ENCODE measurements around the gene CD79B.

Gene CD79B

DNA sequence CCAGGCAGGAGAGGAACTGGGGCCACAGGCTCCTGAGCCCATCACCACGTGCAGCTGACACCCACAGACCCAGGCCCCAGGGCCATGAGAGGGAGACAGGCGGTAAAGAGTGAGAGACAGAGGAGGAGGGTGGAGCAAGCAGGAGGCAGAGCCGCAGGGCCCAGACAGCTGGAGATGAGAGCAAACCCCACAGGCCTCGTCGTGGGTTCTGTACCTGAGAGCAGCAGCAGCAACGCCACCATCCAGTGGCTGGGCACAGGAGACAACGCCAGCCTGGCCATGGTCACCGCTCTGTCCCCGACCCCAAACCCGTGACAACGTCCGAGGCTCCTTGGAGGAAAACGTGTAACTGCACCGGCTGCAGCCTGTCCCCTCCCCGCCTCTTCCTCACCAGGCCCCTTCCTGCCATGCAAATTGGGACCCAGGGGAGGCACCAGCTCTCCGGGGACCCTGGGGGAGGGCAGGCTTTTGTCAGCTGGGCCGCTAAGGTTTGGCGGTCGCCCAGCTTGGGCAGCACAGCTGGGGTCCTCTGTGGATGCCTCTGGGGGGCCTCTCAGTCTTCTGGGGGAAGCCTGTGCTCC is at the start of gene CD79B:
Gene CD79B, minus strand, starts transcription at position 351 of the 581 bp plus-strand sequence. Its CDS starts 70 bp downstream, at position 281.
- no peak for DNase-seq (ENCODE audit: low spot score)

DNA sequence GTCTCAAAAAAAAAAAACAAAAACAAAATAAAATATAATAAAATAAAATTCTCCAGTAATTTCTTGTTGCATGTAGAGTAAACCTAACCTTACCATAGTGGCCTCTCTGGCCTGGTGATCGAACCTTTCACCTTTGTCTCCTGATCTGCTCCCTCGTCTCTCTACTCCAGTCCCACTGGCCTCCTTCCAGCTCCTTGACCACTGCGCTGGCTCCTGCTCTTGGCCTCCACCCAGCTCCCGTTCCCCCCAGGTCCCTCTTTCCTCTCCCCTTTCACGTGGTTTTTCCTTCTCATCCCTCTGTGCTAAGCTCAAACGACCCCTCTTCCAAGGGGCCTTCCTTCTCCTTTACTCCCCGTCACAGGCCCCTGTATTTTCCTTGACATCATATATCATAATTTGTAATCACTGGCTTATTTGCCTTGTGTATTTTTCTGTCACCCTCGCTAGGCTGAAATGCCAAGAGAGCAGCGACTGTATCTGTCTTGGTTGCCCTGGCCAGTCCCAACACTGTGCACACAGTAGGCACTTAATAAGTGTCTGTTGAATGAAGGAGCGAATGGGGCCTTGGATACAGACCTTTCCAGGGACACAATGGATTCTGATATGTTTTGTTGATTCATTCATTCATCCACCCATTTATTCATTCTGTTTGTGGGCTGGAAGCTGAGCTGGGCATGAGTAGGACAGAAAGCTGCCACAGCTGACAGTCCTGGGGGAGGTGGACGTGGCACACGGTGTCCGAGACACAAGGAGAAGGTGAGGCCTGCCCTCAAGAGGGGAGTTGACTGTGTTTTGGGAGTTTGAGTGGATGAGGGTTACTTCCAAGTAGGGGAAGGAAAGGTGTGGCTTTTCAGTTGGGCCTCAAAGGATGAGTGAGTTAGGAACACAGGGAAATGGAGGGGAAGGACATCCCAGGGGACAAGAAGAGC is 46.4 kb upstream of the CD79B start:
- no peak for DNase-seq (ENCODE audit: low spot score)

DNA sequence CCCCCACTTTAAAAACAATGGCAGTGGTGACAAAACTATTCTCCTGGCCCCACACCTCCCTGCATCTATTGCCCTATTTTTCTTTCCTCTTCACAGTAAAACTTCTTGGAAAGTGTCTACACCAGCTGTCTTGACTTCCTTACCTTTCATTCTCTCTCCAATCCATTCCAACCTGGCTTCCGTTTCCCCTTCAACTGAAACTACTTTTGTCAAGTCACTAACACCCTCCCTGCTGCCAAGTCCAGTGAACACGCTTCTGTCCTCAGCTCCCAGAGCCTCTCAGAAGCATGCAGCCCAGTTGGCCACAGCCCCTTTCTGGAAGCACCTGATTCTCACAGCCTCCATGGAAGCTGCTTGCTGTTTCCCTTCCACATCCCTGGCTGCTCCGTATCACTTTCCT is 44.6 kb upstream of the CD79B start:
- peak; percentile 33 for DNase-seq (ENCODE audit: low spot score)

DNA sequence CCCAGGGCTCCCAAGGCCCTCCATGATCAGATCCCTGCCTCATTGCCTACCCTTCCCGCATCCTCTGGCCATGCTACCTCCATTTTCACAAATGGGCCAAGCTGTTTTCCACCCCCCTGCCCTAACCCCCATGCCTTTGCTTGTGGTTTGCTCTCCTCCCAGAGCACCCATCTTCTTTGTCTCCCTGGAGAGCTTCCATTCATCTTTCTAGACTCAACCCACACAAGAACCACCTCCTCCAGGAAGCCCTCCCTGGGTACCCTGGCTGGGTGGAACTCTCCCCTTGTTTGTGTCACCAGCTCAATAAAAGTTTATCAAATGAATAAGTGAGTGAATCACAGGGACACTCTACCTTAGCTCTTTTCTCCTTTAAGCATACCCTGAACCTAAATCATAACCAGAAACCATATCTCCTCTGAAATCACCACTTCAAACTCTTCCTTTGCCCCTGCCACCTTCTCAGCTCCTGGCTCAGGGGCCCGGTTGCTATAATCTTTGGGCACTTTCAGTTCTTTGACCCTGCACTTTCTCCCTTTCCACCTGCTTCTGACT is 43.5 kb upstream of the CD79B start:
- no peak for DNase-seq (ENCODE audit: low spot score)

DNA sequence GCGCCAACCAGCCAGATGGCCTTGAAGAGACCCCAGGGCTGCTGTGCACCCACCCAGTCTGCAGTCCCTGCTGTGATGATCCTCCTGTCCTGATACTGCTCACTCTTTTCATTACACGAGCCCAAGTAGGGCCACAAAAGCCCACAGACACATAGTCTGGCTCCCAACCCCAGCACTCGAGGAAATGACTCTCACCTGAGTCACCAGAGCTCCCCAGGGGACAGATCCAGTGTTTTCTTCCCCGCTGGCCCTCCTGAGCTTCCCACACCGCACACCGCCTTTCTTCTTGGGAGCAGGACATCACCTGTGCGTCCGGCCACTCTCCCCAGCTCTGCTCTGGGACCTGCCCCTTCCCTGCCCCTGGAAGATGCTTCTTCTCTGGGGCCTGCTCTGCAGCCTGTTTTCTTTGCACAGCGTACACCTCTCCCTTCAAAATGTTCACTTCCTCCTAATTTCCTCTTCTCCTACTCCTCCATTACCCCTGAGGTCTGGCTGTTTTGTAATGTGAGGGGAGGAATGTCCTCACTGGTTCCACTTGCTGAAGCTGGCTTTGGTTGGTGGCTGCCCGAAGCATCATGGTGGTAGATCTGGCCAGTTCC is 42.6 kb upstream of the CD79B start:
- no peak for DNase-seq (ENCODE audit: low spot score)

DNA sequence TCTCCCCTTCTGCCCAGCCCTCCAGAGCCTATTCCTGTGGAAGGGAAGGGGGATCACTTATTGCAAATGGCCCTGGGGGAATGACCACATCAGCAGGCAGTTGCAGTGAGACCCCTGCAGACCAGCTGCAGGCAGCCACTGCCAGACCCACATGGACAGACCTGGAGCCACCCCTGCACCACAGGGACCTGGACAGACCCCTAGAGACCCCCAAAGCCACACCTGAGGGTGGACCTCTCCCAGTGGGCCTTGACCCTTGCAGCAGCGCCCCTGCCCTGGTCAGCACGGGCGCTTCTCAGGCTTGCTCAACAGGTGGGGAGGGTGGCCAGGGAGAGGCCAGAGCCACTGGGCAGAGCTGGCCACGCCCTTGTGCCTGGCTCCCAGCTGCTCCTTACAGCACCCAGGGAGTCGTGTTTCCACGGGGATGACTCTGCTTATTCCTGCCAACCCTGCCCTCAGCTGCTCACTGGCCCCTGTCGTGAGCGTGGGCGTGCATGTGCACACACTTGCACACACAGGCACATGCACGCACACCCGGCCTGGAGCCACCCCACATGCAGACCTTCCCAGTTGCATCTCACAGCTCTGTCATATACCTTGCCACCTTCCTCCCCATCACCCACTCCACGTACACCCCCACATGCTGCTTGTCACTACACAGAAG is 41.9 kb upstream of the CD79B start:
- DNase-seq (ENCODE audit: low spot score): no peak

DNA sequence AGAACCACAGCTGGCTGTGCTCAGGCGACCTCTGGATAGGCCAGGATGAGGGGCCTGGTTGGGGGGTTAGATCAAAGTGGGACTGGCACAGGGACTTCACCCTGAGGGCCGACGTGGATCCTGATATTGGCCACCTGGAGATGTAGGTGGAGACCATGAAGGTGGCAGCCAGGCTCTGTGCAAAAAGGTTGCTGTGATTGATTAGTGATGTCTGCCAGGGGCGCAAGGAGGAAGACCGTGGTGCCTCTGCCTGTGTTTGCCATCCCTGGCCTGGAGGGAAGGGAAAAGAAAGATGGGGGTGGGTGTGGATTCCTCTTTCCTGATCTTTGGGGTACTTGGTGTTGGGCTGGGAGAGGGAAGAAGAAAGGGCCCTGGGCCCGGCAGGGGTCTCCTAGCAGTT is 41.1 kb upstream of the CD79B start:
- no peak for DNase-seq (ENCODE audit: low spot score)

DNA sequence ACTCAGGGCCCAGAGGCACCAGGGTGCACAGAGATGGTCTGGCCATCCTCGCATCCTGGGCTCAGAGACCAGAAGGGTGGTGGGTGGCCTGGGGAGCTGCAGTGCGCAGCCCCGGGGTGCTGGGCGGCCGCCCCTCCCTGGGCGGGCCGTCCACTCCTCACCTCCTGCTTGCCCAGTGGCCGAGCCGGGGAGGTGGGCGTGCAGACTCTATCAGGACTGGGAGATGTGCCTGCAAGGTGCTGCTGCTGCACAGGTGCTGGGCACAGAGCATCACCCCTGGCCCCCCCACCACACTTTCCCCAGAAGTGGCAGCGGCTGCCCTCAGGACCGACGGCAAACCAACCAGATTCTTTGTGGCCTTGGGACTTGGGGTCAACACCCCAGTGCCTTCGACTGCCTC is 40.7 kb upstream of the CD79B start, which contains the start of gene SCN4A:
Gene SCN4A, minus strand, starts transcription at position 123 of the 400 bp plus-strand sequence. Its CDS starts 77 bp downstream, at position 46.
- DNase-seq (ENCODE audit: low spot score): no peak

DNA sequence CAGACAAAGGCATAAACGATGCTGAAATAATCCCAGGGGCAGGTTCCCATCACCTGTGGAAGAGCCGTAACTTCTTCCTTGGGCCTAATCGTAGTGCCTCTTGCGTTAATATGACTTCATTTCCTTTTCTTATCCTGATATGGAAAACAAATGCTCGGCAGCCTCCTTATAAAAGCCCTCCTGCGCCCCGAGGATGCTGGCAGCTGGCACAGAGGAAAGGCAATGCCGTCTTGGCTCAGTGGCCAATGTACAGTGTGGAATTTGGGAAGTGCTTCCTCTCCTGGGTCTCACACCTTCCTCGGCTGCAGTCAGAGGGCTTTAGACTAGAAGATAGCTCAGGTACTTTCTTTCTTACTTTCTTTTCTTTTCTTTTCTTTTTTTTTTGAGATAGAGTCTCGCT is 37.1 kb upstream of the CD79B start:
- no peak for DNase-seq (ENCODE audit: low spot score)

DNA sequence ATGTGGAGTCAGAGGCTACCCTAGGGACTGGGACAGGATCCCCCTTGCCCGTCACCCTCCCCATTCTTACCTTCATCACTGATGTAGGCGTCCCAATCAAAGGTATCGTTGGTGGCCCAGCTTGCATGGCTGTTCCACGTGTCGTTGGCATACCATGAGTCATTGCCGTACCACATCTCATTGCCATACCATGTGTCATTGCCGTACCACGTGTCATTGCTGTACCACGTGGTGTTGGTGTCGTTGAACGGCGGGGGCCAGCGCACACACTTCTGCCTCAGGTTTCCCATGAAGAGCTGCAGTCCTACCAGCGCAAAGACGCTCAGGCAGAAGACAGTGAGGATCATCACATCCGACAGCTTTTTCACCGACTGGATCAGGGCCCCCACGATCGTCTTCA is 35.8 kb upstream of the CD79B start:
- no peak for DNase-seq (ENCODE audit: low spot score)

DNA sequence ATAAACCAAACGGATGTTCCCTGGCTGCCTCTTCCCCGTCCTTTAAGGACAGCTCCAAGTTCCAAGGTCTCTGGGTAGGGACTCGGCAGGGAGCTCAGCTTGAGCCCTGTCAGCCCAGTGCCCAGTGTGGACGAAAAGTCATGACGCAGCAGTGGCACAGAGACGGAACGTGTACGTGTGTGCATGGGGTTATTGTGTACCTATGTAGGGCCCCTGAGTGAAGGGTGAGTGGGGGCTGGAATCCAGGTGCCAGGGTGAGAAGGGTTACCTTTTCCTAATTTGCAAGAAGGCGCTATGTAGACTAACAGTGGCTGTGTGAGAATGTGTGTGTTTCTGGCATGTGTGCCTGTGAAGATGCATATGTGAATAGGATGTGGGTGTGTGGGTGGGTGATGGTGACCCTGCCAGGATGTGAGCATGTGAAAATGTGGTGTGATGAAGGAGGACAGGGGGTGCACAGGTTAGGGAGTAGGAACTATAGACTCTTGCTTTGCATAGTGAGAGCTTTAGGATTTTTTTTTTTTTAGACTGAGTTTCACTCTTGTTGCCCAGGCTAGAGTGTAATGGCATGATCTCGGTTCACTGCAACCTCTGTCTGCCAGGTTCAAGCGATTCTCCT is 34.6 kb upstream of the CD79B start:
- DNase-seq (ENCODE audit: low spot score): no peak

DNA sequence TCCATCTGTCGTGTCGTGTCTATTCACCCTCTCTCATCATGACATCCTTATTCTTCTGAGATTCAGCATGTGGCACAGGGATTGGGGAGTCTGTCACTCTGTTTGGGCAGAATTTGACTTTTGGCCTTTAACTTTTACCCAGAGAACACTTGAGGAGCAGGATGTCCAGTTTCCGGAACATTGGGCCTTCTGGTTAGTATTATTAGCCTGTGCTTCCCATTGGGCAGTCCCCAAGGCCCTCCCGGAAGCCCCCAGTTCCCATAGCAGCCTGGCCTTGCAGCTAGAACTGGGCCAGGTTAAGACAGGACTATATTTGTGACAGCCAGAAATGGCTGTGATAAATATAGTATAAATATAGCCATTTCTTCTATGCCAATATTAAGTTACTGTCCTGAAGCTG is 31.0 kb upstream of the CD79B start:
- DNase-seq (ENCODE audit: low spot score): no peak

DNA sequence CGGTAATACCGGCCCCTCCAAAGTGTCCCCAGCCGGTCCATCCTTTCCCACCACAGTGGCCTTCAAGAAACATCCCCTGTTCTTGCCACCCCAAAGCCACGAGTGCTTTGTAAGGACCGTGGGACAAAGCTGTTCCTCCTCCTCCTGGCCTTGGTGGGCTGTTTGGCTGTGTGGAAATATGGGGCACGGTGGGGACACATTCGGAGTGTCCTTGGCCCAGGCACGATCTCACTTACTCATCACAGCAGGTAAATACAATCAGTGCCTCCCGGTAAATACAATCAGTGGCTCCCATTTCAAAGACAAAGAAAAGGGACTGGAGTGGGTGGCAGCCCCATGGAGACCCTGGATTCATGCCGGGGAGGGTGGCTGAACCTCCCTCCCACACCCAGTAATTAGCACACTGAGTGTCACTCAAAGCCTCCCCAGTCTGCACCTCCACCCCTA is 30.2 kb upstream of the CD79B start:
- no peak for DNase-seq (ENCODE audit: low spot score)

DNA sequence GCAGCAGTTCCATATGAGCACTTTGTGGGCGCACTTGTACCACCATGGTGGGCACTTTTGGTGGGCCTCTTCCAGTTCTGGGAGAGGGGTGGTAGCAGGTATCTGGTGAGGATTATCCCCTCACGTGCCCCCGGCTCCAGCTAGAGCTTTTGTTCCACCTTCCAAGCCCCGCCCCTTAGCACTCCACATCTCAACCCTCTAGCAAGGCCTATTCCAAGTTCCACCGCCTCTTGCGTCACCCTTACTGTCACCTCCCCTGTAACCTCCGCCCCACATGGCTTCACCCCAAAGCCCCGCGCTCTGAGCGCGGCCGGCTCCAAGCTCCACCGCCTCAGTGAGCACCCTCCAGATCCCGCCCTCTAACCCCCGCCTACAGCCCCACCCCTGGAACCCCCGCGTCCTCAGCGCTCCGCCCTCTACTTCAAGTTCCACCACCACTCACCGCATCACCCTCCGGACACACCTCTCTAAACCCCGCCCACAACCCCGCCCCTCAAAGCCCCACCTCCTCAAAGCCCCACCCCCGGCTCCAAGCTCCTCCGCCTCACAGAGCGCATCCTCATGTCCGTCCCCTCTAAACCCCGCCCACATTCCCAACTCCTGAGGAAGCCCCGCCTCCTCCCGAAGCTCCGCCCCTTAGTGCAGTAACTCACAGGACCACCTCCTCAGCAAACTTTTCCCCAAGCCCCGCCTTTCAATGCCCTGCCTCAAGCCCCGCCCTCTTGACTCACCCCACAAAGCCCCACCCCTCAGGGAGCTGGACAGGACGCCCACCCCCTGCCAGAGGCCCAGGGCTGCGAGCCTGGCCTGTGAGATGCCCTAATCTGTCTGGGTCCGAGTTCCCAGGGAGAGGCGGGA is 29.5 kb upstream of the CD79B start:
- DNase-seq (ENCODE audit: low spot score): peak; percentile 70

DNA sequence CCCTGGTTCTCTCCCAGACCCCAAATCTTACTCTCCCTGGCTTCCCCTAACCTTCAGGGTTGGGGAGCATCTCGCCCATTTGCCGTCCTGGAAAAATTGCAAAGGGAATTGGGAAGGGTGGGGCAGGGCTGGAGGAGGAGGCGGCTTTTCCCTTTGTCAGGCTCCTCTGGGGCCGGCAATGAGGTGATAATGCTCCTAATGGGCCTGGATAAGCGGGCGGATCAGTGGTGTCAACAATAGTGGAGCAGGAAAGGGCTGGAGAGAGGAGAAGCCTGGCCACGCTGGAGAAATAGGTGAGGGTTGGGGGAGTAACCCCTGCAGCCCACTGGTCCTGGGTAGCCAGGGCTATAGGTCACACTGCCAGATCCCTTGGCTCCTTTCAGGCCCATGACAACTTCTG is 28.3 kb upstream of the CD79B start:
- no peak for DNase-seq (ENCODE audit: low spot score)

DNA sequence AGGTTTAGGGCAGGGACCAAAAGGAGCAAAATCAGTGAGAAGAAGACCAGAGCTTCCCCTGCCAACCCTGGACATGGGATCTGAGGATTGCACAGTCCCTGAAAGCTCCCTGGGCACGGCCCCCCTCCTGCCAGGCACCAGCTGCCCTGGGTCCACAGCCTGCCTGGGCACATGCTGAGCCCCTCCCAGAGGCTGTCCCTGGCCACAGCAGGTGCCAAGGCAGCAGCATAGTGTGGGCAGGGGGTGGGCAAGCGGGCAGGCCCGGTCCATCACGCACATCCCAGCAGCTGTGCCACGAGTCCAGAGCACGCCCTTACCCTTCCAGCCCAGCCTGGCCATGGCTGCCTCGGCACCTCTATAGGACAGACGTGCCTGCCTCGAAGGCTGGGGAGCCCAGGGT is 27.9 kb upstream of the CD79B start:
- DNase-seq (ENCODE audit: low spot score): no peak

DNA sequence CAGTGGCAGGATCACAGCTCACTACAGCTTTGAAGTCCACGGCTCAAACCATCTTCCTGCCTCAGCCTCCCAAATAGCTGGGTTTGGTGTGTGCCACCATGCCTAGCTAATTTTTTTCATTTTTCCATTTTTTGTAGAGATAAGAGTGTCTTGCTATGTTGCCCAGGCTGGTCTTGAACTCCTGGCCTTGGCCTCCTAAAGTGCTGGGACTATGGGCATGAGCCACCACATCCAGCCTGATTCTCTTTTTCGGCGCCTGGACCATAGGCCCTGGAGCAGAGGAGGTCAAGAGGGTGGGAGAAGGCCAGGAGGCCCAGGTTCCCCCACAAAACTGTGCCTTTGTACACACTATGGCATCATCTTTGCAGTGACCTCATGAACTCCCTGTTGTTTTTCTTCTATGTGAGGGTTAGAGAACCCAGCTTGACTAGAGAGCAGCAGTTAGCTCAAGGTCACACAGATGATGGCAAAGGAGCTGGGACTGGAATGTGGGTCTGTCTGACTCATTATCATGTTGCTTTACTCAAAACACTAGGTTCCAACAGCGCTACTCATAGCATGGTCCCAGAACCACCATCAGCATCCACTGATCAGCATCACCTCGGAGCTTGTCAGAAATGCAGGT is 24.3 kb upstream of the CD79B start:
- no peak for DNase-seq (ENCODE audit: low spot score)

DNA sequence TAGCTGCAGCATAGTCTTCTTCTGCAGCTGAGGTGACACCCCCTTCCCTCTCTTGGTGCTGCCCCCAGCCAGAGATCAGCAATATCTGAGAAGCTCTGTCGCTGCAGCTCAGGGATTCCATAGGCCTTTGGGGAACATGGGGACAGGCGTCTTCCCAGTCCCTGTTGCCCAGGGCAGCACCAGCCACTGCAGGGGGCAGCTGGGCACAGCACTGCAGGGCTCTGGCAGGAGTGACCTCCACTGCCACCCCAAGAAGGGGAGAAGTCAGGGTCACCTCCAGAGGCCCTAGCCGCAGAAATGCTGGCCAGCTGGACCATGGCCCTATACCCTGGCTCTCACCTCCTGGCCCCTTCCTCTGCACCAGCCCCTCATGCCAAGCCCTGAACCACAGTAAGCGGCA is 23.7 kb upstream of the CD79B start:
- no peak for DNase-seq (ENCODE audit: low spot score)

DNA sequence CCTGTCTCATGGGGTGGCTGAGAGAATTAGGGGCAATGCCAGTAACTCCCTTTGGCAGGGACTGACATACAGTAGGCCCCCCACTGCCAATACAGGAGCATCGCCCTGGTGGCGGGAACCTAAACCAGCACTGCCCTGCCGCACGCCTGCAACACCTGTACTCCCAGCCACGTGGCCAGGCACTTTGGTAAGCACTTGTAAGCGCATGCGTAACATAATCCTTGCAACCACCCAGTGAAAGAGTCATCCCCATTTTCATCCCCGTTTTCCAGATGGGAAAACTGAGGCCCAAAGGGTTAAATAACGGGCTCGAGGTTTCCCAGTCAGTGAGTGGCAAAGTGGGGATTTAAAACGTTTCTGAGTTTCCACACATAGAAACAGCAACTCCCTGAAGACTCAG is 23.1 kb upstream of the CD79B start:
- no peak for DNase-seq (ENCODE audit: low spot score)

DNA sequence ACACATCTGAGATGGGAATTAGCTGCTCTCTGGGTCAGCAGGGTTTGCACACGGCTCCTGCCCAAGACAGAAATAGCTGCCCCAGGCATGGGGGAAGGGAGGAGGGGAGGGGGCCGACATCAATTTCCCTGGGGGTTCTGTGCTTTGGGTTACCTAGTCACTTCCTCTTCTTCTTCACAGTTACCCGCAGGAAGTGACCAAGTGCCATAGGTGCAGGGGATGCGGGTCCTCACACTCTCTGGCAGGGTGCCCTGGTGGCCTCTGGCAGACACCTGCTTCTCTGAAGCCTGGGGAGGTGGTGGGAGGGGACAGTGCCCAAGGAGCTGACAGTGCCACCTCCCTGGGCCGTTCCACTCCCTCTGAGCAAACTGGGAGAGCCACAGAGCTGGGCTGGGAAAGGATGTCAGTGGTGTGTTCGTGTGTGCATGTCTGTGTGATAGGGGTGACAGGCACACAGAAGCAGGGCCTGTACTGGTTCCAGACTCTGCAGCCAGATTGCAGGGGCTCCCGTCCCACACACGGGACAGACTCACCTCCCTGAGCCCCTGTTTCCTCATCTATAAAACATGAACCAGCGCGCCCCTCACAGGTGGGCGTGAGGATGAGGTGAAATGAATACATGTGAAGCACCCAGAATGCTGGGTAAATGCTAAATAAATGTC is 22.4 kb upstream of the CD79B start:
- no peak for DNase-seq (ENCODE audit: low spot score)
